A549 treated with CpdA at 1 μM for 4 hours (cell line): ENCODE results near the gene TSPY3. TPM values are rescaled to one million over a fixed set of nuclear protein-coding genes. Genes with fewer than 3 reads are reported as not detected.

ENCODE experiments used
- total RNA-seq: library from RNA; stranded (reverse); fragments of 200-300 nt; extraction: Qiagen RNA extraction; gene quantifications from 5 replicates; pipeline ENCODE4 v1.2.3, GENCODE V29; 2022; ENCODE audit warnings: low read depth

TSPY3 gene
- not detected in 5 replicates for total RNA-seq

GRCh38 chrY:9398121-9398520 is at the start of gene TSPY3:
Gene TSPY3, plus strand, starts transcription at chrY:9398421. Its CDS starts 46 bp downstream, at chrY:9398467.

GRCh38 chrY:9357497-9357896 is 40.7 kb upstream of the TSPY3 start, which contains the start of gene TSPY8:
Gene TSPY8, plus strand, starts transcription at chrY:9357797. Its CDS starts 46 bp downstream, at chrY:9357843.

Other genes with a start within 250 kb of the TSPY3 start
- gene TSPY4, start 61.0 kb upstream of the TSPY3 start, total RNA-seq: not detected in 5 replicates
- gene TSPY8, start 40.6 kb upstream of the TSPY3 start, total RNA-seq: not detected in 5 replicates
- not detected in 5 replicates for gene TSPY1, start 68.5 kb downstream of the TSPY3 start, total RNA-seq
- gene TSPY9, start 88.8 kb downstream of the TSPY3 start, total RNA-seq: not detected in 5 replicates
- not detected in 5 replicates for gene TSPY10, start 129.5 kb downstream of the TSPY3 start, total RNA-seq